GM21529 (cell line): ENCODE results near the gene ISYNA1.
"Not testable (repeated sequence)": the region's sequence is repeated elsewhere in the genome, so short reads cannot be mapped to it uniquely, and the experiment has no call there.

Experiments used
- ATAC-seq: cut with Tn5 transposase; IDR thresholded peaks from one replicate; pipeline ENCODE4 v1.9.1; 2021; ENCODE audit not compliant: unreplicated experiment

The ISYNA1 gene

DNA sequence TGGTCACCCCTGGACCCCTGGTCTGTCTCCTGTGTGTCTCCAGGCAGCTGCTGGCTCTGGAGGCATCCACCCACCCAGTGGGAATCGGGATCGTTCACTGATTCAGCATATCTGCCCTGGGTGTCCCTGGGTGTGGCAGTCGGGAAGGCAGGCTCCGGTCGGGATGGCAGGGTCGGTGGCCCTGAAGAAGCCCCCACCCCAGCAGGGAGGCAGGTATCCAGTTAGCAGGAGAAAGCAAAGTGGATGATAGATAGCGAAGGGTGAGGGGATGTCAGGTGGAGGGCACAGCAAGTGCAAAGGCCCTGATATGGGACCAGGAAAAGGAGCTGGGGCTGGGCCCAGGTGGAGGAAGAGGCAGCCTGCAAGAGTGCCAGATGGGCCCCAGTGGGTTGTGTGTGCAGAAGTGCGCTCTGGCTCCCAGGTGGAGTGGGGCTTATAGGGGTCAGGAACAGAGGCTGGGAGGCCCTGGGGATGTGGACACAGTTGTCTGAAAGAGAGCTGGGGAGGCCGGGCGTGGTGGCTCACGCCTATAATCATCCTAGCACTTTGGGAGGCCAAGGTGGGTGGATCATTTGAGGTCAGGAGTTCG, 16.5 kb downstream of the ISYNA1 start:
- ATAC-seq = no peak

DNA sequence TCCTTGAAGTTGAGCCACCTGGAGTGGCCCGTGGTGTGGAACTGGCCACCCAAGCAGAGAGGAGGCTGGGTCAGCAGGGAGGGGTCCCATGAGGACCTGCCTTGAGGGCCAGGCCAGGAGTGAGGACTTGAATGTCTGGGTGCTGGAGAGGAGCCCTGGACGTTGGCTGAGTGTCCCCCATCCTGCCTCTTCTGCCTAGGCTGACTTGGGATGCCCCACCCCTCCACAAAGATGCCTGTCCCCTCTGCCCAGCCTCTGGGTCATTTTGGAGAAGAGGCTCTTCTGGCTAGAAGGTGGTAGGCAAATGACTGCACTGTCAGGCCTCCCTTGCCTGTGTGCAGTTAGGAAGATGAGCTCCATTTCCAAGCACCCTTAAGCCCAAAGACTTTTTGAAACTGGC, 17.0 kb downstream of the ISYNA1 start:
- no peak for ATAC-seq

DNA sequence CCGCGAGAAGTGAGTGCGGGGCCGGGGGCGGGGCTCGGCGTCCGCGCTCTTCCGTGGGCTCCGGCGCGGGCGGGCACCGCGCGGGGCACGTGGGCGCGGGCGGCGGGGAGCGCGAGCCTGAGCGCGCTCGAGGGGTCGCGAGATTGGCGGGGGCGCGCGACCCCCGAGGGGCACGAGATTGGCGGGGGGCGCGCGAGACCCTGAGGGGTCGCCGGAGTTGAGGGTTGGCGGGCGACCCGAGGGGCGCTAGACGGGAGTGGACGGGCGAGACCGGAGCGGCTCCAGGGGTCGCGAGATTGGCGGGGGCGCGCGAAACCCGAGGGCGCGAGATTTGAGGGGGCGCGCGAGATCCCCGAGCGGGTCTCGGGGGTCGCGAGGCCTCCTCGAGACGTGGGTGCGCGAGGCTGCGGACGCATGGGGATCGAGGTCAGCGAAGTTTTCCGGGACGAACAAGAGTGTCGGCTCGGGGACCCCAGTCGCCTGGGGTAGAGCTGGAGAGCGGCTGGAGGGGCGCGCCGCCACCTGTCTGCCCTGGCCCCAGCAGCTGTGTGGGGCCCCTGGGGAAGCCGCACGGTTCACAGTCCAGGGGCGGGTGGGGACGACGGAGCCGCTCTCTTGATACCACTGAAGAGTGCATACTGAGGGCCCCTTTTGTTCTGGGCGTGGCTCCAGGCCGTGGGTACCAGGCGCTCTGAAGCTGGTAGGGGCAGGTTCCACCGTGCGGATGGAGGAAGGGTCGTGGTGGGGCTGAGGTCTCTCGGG, 18.1 kb downstream of the ISYNA1 start:
- ATAC-seq = no peak

DNA sequence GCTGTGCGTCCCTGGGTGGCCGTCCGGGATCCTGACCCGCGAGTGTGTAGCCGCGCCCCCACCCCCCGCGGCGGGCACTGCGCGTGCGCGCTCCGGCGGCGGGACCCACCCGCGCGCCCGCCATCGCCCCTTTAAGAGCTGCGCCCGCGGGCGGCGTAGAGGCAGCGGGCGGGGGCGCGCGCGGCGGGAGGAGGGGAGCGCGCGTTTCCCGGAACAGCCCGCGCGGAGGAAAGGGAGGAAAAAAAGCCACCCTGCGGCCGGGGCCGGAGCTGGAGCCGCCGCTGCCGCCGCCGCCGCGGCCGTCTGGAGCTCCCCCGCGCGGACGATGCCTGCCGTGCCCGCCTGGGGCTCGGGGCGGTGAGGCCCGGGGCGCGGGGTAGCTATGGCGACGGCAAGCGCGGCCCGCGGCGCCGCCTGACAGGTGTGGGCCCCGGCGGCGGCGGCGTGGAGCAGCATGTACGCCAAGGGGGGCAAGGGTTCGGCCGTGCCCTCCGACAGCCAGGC, 18.7 kb downstream of the ISYNA1 start, which contains the start of gene SSBP4:
Gene SSBP4, plus strand, starts transcription at position 204 of the 504 bp plus-strand sequence. Its CDS starts 251 bp downstream, at position 455.
- peak; percentile 32 for ATAC-seq

DNA sequence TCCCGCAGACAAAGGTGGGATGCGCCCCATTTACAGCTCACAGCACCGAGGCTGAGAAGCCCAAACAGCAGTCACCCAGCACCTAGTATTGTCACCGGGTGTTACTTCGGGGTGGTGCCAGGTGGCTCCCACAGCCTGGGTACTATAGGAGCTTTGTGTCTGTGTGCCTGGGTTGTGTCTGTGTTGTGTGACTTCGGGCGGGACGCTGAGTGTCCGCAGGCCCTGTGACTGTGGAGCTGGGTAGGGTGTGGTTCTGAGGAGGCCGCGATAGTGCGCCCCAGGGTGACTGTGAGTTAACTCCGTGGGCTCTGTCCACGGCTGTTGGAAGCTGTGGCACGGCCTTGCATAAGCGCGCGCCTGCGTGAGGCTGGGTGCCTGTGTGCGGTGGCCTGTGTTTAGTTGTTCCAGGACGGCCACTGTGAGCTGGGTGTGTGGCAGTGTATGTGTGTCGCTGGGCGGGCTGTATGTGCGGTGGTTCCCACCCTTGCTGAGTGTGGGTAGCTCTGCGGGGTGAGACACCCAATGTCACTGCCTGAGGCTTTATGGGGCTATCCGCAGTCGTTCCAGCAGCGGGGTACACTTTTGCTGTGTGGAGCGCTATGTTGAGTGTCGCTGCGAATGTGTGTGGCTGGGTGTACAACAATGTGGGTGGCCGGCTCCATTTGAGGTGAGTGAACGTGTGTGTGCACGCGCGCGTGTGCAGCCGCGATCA, 19.3 kb downstream of the ISYNA1 start:
- ATAC-seq = no peak

DNA sequence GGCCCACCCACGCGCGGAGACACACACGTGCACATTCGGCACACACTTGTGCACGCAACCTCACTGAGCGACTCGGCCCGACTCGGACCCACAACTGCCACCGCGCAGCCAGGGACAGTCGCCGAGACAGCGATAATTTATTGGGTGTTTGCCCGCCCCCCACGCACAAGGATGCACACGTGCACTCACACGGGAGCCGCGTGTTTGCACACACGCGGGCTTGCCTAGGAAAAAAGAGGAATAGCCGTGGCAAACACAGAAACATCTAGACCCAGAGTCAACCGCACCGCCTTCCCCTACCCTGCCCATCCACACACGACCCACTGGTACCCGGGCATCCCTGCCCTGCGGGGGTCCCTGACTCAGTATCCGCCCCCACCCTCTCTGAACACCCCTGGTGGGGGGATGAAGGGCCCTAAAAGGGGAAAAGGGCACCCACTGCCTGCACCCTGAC, 19.9 kb downstream of the ISYNA1 start:
- no peak for ATAC-seq

DNA sequence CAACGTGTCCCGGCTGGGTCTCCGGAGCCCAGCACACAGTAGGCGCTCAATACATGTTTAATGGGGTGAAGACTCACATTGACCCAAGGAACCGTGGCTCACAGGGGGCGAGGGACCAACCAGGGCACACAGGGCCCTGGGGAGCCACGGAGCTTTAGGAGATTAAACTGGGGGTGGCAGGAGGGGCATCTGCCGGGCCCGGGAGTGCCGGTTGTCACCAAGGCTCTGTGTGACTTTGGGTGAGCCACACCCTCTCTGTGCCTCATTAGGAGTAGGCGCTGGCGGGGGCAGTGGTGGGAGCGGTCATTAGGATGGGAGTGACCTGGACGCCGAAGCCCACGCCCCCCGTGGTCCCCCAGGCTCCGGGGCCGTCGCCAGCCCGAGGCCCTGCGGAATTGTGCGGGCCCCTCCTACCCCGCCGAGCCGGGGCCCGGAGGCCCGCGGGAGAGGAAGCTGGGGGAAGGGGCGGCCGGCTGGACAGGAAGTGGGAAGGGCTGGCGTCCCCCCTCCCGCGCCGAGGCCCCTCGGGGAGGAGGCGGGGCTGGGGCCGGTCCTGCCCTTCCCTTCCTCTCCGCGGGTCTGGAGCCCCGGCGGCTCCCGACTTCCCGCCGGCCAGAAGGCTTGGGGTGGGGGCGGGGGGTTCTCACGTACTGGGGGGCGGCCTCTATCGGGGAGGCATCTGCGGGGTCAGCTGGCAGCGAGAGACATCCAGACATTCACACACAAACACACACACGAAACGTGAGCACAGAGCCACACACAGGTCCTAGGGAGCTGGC, 20.5 kb downstream of the ISYNA1 start:
- no peak for ATAC-seq

DNA sequence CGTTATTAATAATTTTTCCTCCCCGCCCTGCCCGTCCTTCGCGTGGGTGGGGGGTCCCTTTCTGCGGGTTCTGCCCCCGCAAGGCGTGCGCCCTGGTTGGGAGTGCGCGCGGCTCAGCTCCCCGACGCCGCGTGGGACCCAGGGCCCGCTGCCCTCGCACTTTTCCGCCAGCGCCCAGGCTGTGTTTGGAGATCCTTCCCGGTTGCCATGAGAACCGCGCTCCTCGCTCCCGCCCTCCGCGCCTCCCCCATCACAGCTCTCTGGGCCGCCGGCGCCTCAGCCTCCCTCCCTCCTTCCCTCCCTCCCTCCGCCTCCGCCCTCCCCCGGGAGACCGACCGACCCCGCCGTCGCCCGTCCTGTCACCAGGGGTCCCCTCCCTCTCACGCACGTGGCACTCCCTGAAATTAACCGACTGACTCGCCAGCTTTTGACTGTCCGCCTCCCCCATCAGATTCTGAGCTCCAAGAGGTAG, 21.1 kb downstream of the ISYNA1 start:
- no peak for ATAC-seq

DNA sequence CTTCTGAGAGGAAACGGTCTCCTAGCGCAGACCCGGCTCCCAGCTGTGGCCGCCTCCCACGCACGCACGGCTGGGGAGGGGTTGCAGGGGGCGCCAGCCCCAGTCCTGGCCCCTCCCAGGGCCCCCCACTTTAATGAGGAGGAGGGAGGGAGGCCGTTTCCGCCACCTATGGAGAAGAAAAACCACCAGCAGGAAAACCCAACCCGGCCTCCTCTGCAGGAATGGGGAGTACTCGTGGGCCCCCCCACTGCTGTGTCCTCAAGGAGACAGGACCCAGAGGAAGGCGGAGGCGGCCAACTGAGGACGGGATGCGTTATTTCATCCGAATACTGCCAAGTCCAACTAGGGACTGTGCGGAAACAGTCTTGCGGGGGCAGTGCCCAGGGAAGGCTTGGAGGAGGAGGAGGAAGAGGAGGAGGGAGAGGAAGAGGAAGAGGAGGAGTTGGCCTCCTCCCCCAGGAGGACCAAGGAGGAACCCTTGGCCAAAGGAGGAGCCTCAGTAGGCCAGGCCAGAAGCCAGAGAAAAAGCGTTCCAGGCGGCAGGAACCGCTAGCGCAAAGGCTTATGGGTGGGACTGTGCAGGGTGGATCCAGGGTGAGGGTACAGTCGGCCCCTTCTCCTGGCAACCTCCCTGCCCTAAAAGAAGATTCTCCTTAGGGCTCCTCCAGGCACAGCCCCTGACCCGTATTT, 22.6 kb downstream of the ISYNA1 start:
- no peak for ATAC-seq

DNA sequence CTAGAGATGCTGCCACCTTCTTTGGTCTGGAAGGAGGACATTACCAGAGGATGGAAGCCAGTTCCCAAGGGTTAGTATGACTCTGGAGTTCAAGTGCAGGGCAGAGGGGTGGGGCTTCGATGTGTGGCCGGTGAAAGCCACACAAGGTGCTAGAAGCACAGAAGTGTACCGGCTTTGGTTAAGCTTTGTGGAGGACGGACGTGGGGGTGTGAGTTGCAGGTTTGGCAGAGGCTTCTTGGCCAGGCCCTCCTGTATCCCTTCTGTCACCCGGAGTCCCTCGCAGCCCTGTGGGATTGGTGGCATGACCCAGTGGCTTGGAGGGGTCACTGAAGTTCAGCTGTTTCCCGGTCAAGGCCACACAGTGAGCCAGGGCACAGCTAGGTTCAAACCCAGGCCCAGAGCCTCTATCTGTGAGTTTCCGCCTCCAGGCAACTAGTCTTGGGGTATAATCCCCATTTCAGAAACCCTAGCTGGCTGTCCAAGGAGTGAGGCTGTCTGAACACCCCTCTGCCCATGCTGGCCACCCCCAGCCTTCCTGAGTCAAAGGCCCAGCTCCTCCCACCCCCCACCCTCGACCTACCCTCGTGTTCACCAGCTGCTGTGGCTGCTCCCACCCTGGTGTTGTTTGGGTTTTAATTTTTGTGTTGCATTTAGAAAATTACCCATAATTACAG, 23.3 kb downstream of the ISYNA1 start:
- no peak for ATAC-seq

DNA sequence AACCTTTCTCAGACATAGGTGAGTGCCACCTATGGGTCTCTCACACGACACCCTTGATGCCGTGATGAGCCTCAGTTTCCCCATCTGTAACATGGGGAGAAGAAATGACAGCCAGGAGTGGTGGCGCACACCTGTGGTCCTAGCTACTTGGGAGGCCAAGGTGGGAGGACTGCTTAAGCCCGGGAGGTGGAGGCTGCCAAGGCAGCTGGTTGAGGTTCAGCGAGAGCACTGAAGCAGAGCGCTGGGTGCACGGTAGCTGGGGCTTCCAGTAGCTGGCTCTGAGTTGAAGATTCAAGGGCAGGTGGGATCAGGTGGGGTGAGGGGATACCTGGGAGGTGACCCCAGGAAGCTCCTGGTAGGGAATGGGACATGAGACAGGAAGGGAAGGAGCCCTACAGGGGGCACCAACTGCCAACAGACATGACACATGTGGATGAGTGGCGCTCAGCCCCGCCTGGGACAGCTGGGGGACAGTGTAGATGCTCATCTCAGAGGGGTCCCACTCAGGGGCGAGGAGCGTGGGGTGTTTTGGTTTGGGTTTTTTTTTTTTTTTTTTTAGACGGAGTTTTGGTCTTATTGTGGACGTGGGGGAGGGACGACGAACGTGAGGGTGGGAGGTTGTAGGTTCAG, 25.2 kb downstream of the ISYNA1 start:
- no peak for ATAC-seq

DNA sequence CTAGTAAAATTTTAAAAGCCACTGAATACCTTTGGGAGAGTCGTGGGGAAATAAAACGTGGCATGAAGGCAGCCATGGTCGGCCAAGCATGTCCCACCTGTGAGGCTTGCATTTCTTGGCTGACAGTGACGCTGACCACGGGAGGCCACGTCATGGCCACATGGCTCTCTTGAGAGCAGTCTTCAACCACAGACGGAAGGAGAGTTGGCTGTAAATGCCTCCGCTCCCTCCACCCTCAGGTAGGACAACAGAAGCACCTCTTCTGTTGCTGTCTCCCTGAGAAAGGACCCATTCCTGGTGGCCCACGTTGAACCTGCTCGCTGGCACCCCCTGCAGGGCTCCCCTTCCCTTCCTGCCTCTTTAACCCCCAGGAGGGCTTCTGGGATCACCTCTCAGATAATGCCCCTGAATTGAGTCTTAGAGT, 29.9 kb downstream of the ISYNA1 start:
- peak; percentile 55 for ATAC-seq

DNA sequence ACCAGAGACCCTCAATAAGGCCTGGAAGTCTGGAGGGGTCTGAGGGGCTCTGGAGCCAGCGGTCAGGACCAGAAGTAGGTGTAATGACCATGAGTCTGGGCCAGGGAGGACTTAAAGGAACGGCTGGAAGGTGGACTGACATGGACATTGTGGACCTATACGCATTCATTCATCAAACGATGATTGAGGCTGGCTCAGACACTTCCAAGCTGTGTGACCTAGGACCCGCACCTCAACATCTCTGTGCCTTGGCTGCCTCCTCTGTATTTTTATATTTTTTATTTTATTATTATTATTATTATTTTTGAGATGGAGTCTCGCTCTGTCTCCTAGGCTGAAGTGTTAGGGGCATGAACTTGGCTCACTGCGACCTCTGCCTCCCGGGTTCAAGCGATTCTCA, 31.2 kb downstream of the ISYNA1 start:
- ATAC-seq = no peak

DNA sequence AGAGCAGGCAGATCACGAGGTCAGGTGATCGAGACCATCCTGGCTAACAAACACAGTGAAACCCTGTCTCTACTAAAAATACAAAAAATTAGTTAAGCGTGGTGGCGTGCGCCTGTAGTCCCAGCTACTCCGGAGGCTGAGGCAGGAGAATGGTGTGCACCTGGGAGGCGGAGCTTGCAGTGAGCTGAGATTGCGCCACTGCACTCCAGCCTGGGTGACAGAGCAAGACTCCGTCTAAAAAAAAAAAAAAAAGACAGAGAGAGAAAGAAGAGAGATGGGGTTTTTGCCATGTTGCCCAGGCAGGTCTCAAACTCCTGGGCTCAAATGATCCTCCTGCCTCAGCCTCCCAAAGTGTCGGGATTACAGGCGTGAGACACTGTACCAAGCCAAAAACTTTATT, 32.2 kb downstream of the ISYNA1 start:
- not testable (repeated sequence) for ATAC-seq

DNA sequence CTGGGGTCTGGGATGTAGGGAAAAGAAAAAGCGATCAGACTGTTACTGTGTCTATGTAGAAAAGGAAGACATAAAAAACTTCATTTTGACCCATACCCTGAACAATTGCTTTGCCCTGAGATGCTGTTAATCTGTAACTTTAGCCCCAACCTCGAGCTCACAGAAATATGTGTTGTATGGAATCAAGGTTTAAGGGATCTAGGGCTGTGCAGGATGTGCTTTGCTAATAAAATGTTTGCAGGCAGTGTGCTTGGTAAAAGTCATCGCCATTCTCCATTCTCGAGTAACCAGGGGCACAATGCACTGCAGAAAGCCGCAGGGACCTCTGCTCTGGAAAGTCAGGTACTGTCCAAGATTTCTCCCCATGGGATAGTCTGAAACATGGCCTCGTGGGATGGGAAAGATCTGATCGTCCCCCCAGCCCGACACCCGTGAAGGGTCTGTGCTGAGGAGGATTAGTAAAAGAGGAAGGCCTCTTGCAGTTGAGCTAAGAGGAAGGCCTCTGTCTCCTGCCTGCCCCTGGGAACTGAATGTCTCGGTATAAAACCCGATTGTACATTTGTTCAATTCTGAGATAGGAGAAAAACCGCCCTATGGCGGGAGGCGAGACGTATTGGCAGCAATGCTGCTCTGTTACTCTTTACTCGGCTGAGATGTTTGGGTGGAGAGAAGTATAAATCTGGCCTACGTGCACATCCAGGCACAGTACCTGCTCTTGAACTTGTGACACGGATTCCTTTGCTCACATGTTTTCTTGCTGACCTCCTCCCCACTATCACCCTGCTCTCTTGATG, 35.3 kb downstream of the ISYNA1 start:
- ATAC-seq = not testable (repeated sequence)

DNA sequence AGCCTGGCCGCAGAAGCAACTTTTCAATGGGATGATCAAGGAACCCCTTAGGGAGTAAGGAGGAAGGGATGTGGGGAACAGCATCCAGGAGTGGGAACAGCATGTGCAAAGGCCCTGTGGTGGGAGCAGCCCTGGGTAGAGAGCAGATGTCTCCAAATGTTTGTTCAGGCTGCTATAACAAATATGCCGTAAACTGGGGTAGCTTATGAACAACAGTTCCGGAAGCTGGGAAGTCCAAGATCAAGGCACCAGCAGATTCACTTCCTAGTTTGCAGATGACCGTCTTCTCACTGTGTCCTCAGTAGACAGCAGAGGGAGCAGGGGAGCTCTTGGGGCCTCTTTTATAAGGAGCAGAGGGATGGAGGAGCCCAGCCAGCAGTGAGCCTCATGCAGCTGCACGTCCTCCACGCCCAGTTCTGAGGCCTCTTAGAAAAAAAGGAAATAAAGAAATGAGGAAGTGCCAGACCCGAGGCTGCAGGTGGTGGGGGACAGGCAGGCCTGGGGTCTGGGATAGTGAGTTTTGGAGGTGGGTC, 36.3 kb downstream of the ISYNA1 start:
- ATAC-seq = no peak

DNA sequence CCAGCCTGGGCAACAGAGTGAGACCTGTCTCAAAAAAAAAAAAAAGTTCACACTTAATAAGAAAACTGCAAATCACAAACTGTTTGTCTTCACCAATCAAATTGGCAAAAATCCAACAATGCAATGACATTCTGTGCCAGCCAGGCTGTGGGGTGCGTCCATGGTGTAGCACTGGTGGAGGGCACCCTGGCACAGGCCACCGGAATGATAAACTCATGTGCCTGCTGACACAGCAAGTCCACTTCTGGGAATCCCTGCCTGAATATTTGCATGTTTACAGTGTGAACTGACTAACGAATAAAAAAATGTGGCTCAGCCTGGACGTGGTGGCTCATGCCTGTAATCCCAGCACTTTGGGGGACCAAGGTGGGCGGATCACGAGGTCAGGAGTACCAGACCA, 38.9 kb downstream of the ISYNA1 start:
- ATAC-seq = no peak
